ENCODE measurements around the gene DBT.

- TF ChIP-seq CTCF (IDR thresholded peaks at IDR 0.05) = no peak
- TF ChIP-seq POLR2A (IDR thresholded peaks at IDR 0.05) = no peak
Measured at GRCh38 chr1:100232156-100232555, 17.5 kb downstream of the DBT start.

All from lower leg skin (tissue), 3 donors.